GM19395 (cell line): ENCODE measurements around the gene MAP7.
"Not testable (repeated sequence)": the region's sequence is repeated elsewhere in the genome, so short reads cannot be mapped to it uniquely, and the experiment has no call there.

Experiments
- ATAC-seq: cut with Tn5 transposase; IDR thresholded peaks from one replicate; pipeline ENCODE4 v1.9.1; 2021; ENCODE audit warnings: mild to moderate bottlenecking, moderate library complexity; ENCODE audit not compliant: unreplicated experiment

Gene MAP7

GRCh38 chr6:136401236-136401635 lies 149.0 kb downstream of the MAP7 start:
- ATAC-seq, result not testable (repeated sequence)

- no peak for ATAC-seq
Measured at GRCh38 chr6:136398453-136398852, 151.8 kb downstream of the MAP7 start.

GRCh38 chr6:136396908-136397307 lies 153.3 kb downstream of the MAP7 start:
- no peak for ATAC-seq

- not testable (repeated sequence) for ATAC-seq
Measured at GRCh38 chr6:136390959-136391358, 159.3 kb downstream of the MAP7 start.

GRCh38 chr6:136387316-136387715 lies 162.9 kb downstream of the MAP7 start:
- no peak for ATAC-seq

- no peak for ATAC-seq
Measured at GRCh38 chr6:136383268-136383937, 166.8 kb downstream of the MAP7 start.

GRCh38 chr6:136382676-136383252 lies 167.5 kb downstream of the MAP7 start:
- ATAC-seq, result no peak

GRCh38 chr6:136378888-136379287 lies 171.3 kb downstream of the MAP7 start:
- ATAC-seq, result no peak

- not testable (repeated sequence) for ATAC-seq
Measured at GRCh38 chr6:136375836-136376235, 174.4 kb downstream of the MAP7 start.

GRCh38 chr6:136371959-136372358 lies 178.3 kb downstream of the MAP7 start:
- ATAC-seq, result no peak

- ATAC-seq, result no peak
Measured at GRCh38 chr6:136370988-136371728, 179.1 kb downstream of the MAP7 start.

- no peak for ATAC-seq
Measured at GRCh38 chr6:136365776-136366354, 184.4 kb downstream of the MAP7 start.

GRCh38 chr6:136362421-136363356 lies 187.5 kb downstream of the MAP7 start:
- ATAC-seq, result no peak

- ATAC-seq, result no peak
Measured at GRCh38 chr6:136361787-136362186, 188.4 kb downstream of the MAP7 start.

- ATAC-seq, result no peak
Measured at GRCh38 chr6:136360783-136361182, 189.4 kb downstream of the MAP7 start.

GRCh38 chr6:136359851-136360250 lies 190.4 kb downstream of the MAP7 start:
- ATAC-seq, result no peak

GRCh38 chr6:136351518-136352110 lies 198.6 kb downstream of the MAP7 start:
- ATAC-seq, result no peak

GRCh38 chr6:136350914-136351313 lies 199.3 kb downstream of the MAP7 start:
- no peak for ATAC-seq

GRCh38 chr6:136347847-136348246 lies 202.4 kb downstream of the MAP7 start:
- ATAC-seq, result no peak

- ATAC-seq, result no peak
Measured at GRCh38 chr6:136345145-136345544, 205.1 kb downstream of the MAP7 start.
